Measurements from ENCODE around the gene AKAP6.

The AKAP6 gene

GRCh38 chr14:32400480-32400879 is 71.4 kb downstream of the AKAP6 start:
- Histone ChIP-seq H3K4me3 (ENCODE audit: low read length) (no peak overlapping the region), H3K27ac (ENCODE audit: low read length) (no peak overlapping the region), H3K4me1 (ENCODE audit: control insufficient read depth, low read depth, low read length) (peaks cover 9% of the 10 kb centered on the region), H3K9me3 (ENCODE audit: control insufficient read depth, low read depth, low read length) (no peaks in the 10 kb centered on the region), H3K36me3 (ENCODE audit: control insufficient read depth, low read depth, low read length) (no peaks in the 10 kb centered on the region), H3K9ac (ENCODE audit: low read length) (no peak overlapping the region), H3K27me3 (ENCODE audit: control insufficient read depth, insufficient read depth, low read length) (no peaks in the 10 kb centered on the region)

DNA sequence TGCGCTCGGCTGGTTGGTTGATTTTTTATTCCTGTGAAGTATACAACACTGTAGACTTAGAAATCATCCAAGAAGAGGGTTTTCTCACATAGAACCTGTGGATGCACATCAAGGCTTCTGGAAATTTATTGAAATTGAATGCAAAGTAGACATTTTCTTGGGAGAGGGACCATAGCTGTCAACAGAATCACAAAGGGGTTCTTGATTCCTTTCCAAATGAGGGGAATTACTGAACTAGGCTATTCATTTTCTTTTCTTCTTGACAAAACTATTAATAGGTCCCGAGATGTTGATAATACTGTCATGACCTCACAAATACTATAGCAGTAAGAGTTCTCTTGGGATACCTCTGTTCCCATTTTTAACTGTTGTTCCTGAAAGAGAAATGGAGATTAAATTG is 73.9 kb downstream of the AKAP6 start:
- no peaks in the 10 kb centered on the region for H3K36me3 ChIP-seq (ENCODE audit: control insufficient read depth, low read depth, low read length)
- H3K4me3 ChIP-seq (ENCODE audit: low read length) = no peak overlapping the region
- H3K4me1 ChIP-seq (ENCODE audit: control insufficient read depth, low read depth, low read length) = peaks cover 9% of the 10 kb centered on the region
- no peaks in the 10 kb centered on the region for H3K9me3 ChIP-seq (ENCODE audit: control insufficient read depth, low read depth, low read length)
- no peak overlapping the region for H3K27ac ChIP-seq (ENCODE audit: low read length)
- no peaks in the 10 kb centered on the region for H3K27me3 ChIP-seq (ENCODE audit: control insufficient read depth, insufficient read depth, low read length)
- H3K9ac ChIP-seq (ENCODE audit: low read length) = no peak overlapping the region

GRCh38 chr14:32403688-32404087 is 74.6 kb downstream of the AKAP6 start:
- Histone ChIP-seq H3K9me3 (ENCODE audit: control insufficient read depth, low read depth, low read length) (no peaks in the 10 kb centered on the region), H3K27me3 (ENCODE audit: control insufficient read depth, insufficient read depth, low read length) (no peaks in the 10 kb centered on the region), H3K4me3 (ENCODE audit: low read length) (no peak overlapping the region), H3K4me1 (ENCODE audit: control insufficient read depth, low read depth, low read length) (peaks cover 9% of the 10 kb centered on the region), H3K9ac (ENCODE audit: low read length) (no peak overlapping the region), H3K27ac (ENCODE audit: low read length) (no peak overlapping the region), H3K36me3 (ENCODE audit: control insufficient read depth, low read depth, low read length) (no peaks in the 10 kb centered on the region)

DNA sequence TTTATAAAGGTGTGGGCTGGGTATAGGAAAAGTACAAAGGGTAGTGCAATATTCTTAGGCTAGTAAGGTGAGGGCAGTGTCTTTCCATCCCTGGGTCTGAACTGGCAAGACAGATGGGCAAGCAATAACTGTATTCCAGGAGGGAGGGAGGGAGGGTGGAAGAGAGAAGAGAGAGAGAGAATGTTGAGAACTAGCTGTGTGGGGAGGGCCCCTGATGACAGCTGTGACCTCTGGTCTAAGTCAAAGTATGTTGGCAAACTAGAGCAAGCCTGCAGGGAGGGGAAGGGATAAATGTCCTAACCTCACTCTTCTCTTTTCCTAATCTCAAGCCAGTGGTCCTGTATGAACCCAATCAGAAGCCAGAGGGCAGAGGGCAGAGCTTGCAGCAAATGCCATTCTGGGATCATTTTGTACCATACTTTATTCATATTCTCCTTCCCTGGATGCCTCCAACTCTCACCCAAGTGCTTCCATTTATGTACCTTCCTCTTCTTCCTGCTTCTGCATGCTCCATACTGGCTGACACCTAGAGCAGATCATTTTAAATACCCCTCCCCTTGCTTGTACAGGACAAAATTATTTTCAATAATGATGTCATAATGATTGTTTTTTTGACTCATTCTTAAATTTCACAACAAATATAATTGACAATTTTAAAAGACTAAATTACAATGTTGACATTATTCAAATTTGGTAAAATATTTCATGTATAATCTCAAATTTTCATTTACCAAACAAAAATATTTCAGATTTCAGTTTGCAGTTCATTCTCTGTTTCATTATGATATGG is 75.9 kb downstream of the AKAP6 start:
- Histone ChIP-seq H3K36me3 (ENCODE audit: control insufficient read depth, low read depth, low read length) (no peaks in the 10 kb centered on the region), H3K4me3 (ENCODE audit: low read length) (no peak overlapping the region), H3K9ac (ENCODE audit: low read length) (no peak overlapping the region), H3K27me3 (ENCODE audit: control insufficient read depth, insufficient read depth, low read length) (no peaks in the 10 kb centered on the region), H3K27ac (ENCODE audit: low read length) (no peak overlapping the region), H3K9me3 (ENCODE audit: control insufficient read depth, low read depth, low read length) (no peaks in the 10 kb centered on the region), H3K4me1 (ENCODE audit: control insufficient read depth, low read depth, low read length) (peaks cover 3% of the 10 kb centered on the region)

DNA sequence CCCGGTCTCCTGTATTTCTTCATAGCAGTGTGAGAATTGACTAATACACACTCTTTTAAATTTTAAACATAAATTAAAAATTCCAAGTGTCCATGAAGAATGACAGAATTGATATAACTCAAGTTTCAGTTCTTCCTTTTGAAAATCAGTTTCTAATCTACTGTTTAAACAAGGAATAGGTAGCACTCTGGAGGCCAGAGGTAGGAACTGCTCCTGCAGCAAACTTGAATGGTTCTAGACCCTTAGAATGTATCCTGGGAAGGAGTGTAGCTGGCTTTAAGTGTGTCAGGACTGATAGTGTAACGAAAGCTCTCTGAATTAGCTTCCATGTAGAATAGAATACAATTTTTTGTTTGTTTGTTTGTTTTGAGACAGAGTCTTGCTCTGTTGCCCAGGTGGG is 76.8 kb downstream of the AKAP6 start:
- H3K4me1 ChIP-seq (ENCODE audit: control insufficient read depth, low read depth, low read length) = no peaks in the 10 kb centered on the region
- no peak overlapping the region for H3K4me3 ChIP-seq (ENCODE audit: low read length)
- H3K27me3 ChIP-seq (ENCODE audit: control insufficient read depth, insufficient read depth, low read length) = no peaks in the 10 kb centered on the region
- H3K27ac ChIP-seq (ENCODE audit: low read length) = no peak overlapping the region
- no peaks in the 10 kb centered on the region for H3K36me3 ChIP-seq (ENCODE audit: control insufficient read depth, low read depth, low read length)
- H3K9ac ChIP-seq (ENCODE audit: low read length) = no peak overlapping the region
- H3K9me3 ChIP-seq (ENCODE audit: control insufficient read depth, low read depth, low read length) = no peaks in the 10 kb centered on the region

DNA sequence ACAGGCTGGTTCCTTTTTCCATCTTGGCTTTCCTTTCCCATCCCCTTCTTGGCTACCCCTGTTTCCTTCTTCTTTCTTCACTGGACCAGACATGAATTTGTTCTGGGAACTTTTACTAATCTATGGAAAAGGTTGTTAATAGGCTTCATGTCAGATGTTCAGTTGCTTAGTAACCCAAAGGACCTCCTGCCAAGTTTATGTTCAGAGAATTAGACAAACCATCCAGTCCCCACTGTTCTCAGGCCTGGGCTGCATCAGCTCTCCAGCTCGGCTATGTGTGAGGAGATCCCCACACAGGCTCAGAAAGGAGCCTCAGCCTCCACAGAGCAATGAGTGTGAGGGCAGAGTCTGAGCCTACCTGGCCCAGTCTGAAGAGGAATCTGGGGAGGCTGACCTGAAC is 78.0 kb downstream of the AKAP6 start:
- H3K4me3 ChIP-seq (ENCODE audit: low read length) = no peak overlapping the region

DNA sequence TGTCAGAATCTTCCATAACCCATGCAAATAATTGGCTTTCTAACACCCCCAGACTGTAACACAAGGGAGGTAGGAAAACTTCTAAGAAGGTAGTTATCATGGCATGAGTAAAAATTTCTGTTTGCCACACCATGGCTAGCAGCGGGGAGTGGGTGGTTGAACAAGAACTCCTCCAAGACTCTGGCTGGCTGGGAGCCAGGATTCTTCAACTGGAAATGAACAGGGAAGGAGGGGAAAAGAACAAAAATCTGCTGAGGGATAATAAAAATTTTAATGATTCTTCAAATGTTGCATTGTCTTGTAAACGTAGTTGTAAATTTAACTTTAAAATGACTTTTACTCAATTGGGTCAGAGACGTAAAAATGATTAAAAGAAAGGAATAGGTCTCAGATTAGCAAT is 78.9 kb downstream of the AKAP6 start:
- no peak overlapping the region for H3K27ac ChIP-seq (ENCODE audit: low read length)

More for the DNA sequence above, 78.0 kb downstream of the AKAP6 start:
- no peaks in the 10 kb centered on the region for H3K9me3 ChIP-seq (ENCODE audit: control insufficient read depth, low read depth, low read length)
- H3K36me3 ChIP-seq (ENCODE audit: control insufficient read depth, low read depth, low read length) = no peaks in the 10 kb centered on the region
- H3K9ac ChIP-seq (ENCODE audit: low read length) = no peak overlapping the region
- H3K27ac ChIP-seq (ENCODE audit: low read length) = no peak overlapping the region
- H3K4me1 ChIP-seq (ENCODE audit: control insufficient read depth, low read depth, low read length) = peaks cover 2% of the 10 kb centered on the region
- no peaks in the 10 kb centered on the region for H3K27me3 ChIP-seq (ENCODE audit: control insufficient read depth, insufficient read depth, low read length)

GRCh38 chr14:32412103-32412502 is 83.0 kb downstream of the AKAP6 start:
- H3K4me1 ChIP-seq (ENCODE audit: control insufficient read depth, low read depth, low read length) = peaks cover 9% of the 10 kb centered on the region
- H3K9ac ChIP-seq (ENCODE audit: low read length) = no peak overlapping the region
- H3K9me3 ChIP-seq (ENCODE audit: control insufficient read depth, low read depth, low read length) = no peaks in the 10 kb centered on the region
- H3K27ac ChIP-seq (ENCODE audit: low read length) = no peak overlapping the region
- H3K27me3 ChIP-seq (ENCODE audit: control insufficient read depth, insufficient read depth, low read length) = no peaks in the 10 kb centered on the region
- no peaks in the 10 kb centered on the region for H3K36me3 ChIP-seq (ENCODE audit: control insufficient read depth, low read depth, low read length)
- H3K4me3 ChIP-seq (ENCODE audit: low read length) = no peak overlapping the region

More for the DNA sequence above, 78.9 kb downstream of the AKAP6 start:
- Histone ChIP-seq H3K9ac (ENCODE audit: low read length) (no peak overlapping the region), H3K4me3 (ENCODE audit: low read length) (no peak overlapping the region), H3K36me3 (ENCODE audit: control insufficient read depth, low read depth, low read length) (no peaks in the 10 kb centered on the region), H3K27me3 (ENCODE audit: control insufficient read depth, insufficient read depth, low read length) (no peaks in the 10 kb centered on the region), H3K9me3 (ENCODE audit: control insufficient read depth, low read depth, low read length) (no peaks in the 10 kb centered on the region), H3K4me1 (ENCODE audit: control insufficient read depth, low read depth, low read length) (peaks cover 5% of the 10 kb centered on the region)

DNA sequence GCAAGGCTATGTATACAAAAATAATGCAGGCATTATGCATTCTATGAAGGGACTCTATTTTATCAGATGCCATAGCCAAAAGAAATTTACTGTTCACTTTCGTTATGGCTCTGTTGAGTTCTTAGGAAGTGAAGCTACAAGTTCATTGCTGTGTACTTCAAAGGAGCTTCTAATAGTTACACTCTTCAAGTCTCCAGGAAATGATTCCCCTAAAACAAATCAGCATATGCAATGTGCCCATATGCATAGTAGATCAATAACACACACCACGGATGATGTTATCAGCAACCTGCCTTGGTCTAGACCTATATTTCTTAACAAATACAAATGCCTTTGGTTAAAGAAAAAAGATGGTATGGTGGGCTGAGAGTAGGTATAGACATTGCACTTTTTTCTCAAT is 83.4 kb downstream of the AKAP6 start:
- Histone ChIP-seq H3K9ac (ENCODE audit: low read length) (no peak overlapping the region), H3K27me3 (ENCODE audit: control insufficient read depth, insufficient read depth, low read length) (no peaks in the 10 kb centered on the region), H3K4me3 (ENCODE audit: low read length) (no peak overlapping the region), H3K27ac (ENCODE audit: low read length) (no peak overlapping the region), H3K36me3 (ENCODE audit: control insufficient read depth, low read depth, low read length) (no peaks in the 10 kb centered on the region), H3K4me1 (ENCODE audit: control insufficient read depth, low read depth, low read length) (peaks cover 9% of the 10 kb centered on the region), H3K9me3 (ENCODE audit: control insufficient read depth, low read depth, low read length) (no peaks in the 10 kb centered on the region)

GRCh38 chr14:32413967-32414640 is 85.0 kb downstream of the AKAP6 start:
- Histone ChIP-seq H3K27ac (ENCODE audit: low read length) (no peak overlapping the region), H3K9ac (ENCODE audit: low read length) (no peak overlapping the region), H3K27me3 (ENCODE audit: control insufficient read depth, insufficient read depth, low read length) (no peaks in the 10 kb centered on the region), H3K9me3 (ENCODE audit: control insufficient read depth, low read depth, low read length) (no peaks in the 10 kb centered on the region), H3K4me3 (ENCODE audit: low read length) (no peak overlapping the region), H3K36me3 (ENCODE audit: control insufficient read depth, low read depth, low read length) (no peaks in the 10 kb centered on the region), H3K4me1 (ENCODE audit: control insufficient read depth, low read depth, low read length) (peaks cover 9% of the 10 kb centered on the region)

- no peak overlapping the region for H3K4me3 ChIP-seq (ENCODE audit: low read length)
- peaks cover 9% of the 10 kb centered on the region for H3K4me1 ChIP-seq (ENCODE audit: control insufficient read depth, low read depth, low read length)
- H3K36me3 ChIP-seq (ENCODE audit: control insufficient read depth, low read depth, low read length) = no peaks in the 10 kb centered on the region
- H3K27ac ChIP-seq (ENCODE audit: low read length) = no peak overlapping the region
- H3K9ac ChIP-seq (ENCODE audit: low read length) = no peak overlapping the region
- H3K9me3 ChIP-seq (ENCODE audit: control insufficient read depth, low read depth, low read length) = no peaks in the 10 kb centered on the region
- H3K27me3 ChIP-seq (ENCODE audit: control insufficient read depth, insufficient read depth, low read length) = no peaks in the 10 kb centered on the region
These were observed 85.7 kb downstream of the AKAP6 start for GRCh38 chr14:32414808-32415255.

All from iPS-18a (cell line).